ENCODE measurements around the gene VPS18.

The VPS18 gene

DNA sequence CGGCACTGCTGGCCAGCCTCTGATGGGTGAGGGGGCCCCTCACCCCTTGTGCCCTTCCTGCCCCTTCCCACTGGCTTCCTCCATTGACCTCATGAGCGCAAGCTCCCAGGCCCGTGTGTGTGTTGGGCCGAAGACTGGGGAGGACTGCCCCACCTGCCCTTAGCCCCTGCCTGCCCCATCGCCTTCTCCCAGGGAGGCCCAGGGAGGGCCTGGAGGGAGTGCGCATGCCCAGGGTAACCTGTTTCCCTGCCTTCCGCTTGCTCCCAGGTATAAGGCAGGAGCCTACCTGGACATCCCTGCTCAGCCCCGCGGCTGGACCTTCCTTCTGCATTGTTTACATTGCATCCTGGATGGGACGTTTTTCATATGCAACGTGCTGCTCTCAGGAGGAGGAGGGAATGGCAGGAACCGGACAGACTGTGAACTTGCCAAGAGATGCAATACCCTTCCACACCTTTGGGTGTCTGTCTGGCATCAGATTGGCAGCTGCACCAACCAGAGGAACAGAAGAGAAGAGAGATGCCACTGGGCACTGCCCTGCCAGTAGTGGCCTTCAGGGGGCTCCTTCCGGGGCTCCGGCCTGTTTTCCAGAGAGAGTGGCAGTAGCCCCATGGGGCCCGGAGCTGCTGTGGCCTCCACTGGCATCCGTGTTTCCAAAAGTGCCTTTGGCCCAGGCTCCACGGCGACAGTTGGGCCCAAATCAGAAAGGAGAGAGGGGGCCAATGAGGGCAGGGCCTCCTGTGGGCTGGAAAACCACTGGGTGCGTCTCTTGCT, 43.7 kb downstream of the VPS18 start:
- DNase-seq, result peak; percentile 27

DNA sequence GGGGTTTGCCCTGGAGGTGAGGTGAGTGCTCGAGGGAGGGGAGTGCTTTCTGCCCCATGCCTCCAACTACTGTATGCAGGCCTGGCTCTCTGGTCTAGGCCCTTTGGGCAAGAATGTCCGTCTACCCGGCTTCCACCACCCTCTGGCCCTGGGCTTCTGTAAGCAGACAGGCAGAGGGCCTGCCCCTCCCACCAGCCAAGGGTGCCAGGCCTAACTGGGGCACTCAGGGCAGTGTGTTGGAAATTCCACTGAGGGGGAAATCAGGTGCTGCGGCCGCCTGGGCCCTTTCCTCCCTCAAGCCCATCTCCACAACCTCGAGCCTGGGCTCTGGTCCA, 44.3 kb downstream of the VPS18 start:
- DNase-seq, result no peak

DNA sequence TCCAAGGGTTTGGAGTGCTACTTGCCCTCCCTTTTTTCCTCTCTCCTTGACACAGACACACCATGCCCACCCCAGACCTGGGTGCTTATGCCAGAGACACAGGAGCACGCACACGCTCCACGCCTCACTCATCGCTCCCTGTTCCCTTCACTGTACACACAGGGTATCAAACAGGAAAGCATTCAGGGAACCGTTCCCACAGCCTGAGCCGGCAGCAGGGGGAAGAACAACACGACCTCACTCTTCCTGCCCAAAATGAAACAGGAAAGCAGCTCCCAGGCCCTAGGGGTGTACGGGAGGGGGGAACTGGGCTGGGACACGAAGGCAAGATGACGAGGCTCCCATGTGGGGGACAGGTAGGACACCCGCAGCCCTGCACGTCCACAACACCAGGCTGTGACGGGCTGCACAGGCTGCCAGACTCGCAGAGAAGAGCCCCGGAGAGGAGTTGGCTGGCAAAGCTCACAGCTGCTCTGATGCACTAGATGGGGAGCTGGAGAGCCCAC, 46.1 kb downstream of the VPS18 start:
- DNase-seq, result no peak

DNA sequence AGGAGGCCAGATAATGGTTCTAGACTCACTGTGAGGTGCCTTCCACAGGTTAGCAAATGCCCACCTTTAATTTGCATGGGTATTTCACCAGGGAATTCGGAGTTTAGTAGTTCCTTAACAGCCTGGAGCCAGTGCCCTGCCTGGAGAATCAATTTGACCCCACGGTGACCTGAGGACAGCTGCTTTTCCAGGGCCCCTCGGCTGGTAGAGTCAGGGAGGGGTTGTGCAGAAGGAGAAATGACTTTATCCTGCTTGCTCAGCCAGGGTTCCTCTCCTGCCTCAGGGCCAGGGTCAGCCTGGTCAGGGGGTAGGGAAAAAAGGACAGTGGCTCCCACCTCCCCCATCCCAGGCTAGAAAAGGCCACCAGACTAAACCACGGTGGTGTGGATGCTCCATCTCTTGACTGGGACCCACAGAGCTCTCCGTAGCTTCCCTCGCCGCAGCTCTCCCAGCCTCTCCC, 46.8 kb downstream of the VPS18 start:
- DNase-seq, result peak; percentile 22

DNA sequence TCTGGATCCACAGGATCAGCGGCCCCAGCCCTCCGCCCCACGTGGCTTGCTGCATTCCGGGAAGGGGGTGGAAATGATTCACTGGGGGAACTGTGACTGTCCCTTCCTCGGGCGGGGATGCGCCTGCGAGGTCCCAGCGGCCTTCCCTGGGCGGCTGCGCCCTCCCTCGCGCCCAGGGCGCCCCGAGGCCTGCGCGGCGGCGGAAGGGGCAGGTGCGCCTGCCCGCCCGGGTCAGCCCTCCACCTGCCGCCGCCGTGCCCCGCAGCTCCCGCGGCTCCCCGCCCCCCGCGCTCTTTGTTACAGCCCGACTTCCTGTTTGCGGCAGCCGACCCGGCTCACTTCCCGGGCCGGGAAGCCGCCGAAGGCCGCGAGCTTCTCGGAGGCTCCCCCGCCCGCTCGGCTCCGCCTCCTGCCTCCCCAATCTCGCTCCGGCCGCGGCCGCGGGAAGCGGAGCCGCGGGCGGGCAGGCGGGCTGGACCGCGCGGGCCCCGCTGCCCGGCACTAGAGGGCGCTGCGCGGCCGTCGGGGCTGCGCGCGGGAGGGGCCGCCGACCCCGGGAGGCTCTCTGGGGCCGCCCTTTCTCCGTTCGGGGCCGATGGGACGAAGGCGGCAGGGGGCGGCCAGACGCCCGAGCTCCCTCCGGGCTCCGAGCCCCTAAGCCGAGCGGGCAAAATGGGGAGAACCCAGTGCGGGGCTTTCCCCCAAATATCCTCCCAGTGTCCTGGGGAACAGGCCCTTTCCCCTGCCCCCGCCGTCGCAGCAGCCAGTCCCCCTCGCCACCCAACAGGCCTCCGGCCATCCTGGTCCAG, 47.5 kb downstream of the VPS18 start:
- DNase-seq, result peak; percentile 49

DNA sequence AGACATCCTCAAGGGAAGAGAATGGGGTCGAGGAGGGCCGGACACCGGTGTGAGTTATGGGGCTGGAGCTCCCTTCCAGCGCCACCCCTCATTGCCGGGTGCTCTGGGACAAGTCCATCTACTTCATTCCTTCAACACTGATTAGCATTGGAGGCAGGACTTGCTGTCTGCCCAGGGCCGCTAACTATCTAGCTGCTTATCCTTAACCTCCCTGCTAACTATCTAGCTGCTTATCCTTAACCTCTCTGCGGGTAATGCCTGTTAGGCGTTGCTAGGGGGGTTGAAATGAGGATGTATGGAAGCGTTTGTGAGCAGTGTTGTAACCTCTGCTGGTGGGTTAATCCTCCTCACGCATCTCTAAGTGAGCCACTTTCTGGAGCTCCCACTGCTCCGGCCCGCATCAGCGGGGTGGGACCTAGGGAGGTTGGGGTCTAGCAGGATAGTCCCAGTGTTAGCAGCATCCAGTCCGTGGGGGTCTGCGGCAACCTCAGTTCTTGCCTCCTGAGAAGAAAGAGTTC, 48.1 kb downstream of the VPS18 start:
- DNase-seq, result peak; percentile 10

GRCh38 chr15:40942878-40943277, 48.6 kb downstream of the VPS18 start:
- no peak for DNase-seq

DNA sequence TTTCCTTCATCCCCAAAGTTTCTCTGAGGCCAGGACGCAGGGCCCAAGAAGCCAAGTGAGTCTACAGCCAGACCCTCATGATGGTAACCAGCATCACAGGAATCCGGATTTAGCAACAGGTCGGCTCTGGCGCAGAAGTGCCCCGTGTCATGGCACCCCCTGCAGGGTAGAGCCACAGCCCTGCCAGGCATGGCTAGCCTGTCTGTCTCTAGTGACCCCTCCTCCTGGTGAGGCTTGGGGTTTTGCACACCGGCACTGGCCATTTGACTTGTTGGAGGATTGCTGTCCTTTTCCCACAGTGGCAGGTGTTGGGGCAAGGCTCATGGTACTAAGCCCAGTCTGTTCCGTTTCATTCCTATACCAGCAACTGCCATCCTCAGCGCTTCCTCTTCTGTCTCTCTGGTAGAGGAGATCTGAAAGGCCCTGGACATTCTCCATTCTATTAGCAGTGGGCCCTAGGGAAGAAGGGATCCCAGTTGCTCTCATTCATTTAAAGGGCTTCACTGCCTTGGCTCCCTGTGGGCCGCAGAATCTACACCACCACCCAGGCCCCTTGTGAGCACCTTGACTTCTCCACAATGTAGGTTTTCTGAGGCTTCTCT, 49.6 kb downstream of the VPS18 start:
- DNase-seq, result no peak

GRCh38 chr15:40944510-40945296, 50.5 kb downstream of the VPS18 start:
- no peak for DNase-seq

- DNase-seq, result no peak
These were observed 54.6 kb downstream of the VPS18 start for GRCh38 chr15:40948706-40949473.

- no peak for DNase-seq
These were observed 55.5 kb downstream of the VPS18 start for GRCh38 chr15:40949756-40950207.

GRCh38 chr15:40951764-40952163, 57.5 kb downstream of the VPS18 start:
- DNase-seq, result no peak

GRCh38 chr15:40952301-40952900, 58.2 kb downstream of the VPS18 start:
- DNase-seq, result no peak

DNA sequence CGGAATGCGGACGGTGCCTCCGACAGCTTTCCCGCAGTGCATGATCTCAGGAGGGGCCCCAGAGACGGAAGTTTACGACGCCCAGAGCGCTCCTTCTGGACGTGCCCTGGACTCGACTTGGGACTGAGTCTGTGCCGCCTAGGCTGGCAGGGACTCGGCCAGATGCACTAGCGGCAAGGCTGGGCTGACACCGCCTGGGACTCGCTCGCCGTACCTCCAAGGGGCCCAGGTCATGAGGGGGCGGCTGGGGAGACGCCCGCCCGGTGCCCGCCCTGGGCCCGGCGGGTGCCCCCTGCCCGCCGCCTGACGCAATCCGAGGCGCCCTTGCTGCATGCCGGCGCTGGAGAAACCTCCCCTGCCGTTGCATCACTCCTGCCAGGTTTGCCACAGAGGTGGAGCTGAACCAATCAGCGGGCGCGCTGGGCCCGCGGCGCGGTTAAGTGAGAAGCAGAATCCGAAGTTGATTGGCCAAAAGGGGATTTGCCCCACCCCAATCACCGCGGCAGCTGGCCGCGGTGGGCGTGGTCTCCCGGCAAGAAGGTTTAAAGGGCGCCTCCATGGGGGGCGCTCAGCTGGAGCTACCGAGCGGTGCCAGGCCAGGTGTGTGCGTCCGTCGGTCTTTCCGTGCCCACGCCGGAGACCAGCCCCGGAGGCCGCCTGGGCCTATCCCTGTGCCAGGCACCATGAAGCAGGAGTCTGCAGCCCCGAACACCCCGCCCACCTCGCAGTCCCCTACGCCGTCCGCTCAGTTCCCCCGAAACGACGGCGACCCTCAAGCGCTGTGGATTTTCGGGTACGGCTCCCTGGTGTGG, 58.9 kb downstream of the VPS18 start, which contains the start of gene CHAC1:
TSS of gene CHAC1 (plus strand) at position 571 of the 812 bp plus-strand sequence. CDS start at position 684, 113 bp downstream.
- peak; percentile 88 for DNase-seq
